BE2C (cell line): ENCODE measurements around the gene TGIF2.
"Not testable (repeated sequence)": the region's sequence is repeated elsewhere in the genome, so short reads cannot be mapped to it uniquely, and the experiment has no call there.

Experiments used
- DNase-seq: peaks from one replicate; pipeline ENCODE4 v3.0.0-alpha.2; 2020
- H3K27me3 ChIP-seq: fragments of 250-450 bp; sonication (Bioruptor Pico); 2 replicates; pipeline ENCODE4 v1.5.1; 2020; ENCODE audit warnings: mild to moderate bottlenecking
- H3K36me3 ChIP-seq: fragments of 250-450 bp; sonication (Bioruptor Pico); 2 replicates; pipeline ENCODE4 v1.5.1; 2020; ENCODE audit warnings: mild to moderate bottlenecking
- H3K4me1 ChIP-seq: fragments of 250-450 bp; sonication (Bioruptor Pico); 2 replicates; pipeline ENCODE4 v1.5.1; 2020
- H3K4me3 ChIP-seq: 2 replicates; pipeline ENCODE4 v1.5.1; 2011; ENCODE audit warnings: low read depth, low read length
- H3K9me3 ChIP-seq: fragments of 250-450 bp; sonication (Bioruptor Pico); 2 replicates; pipeline ENCODE4 v1.5.1; 2020
- TF ChIP-seq, protein P1 (sequence below): IDR thresholded peaks from 2 replicates; pipeline ENCODE4 v1.5.1; 2012; ENCODE audit warnings: mild to moderate bottlenecking, low read depth, low read length

Gene TGIF2

DNA sequence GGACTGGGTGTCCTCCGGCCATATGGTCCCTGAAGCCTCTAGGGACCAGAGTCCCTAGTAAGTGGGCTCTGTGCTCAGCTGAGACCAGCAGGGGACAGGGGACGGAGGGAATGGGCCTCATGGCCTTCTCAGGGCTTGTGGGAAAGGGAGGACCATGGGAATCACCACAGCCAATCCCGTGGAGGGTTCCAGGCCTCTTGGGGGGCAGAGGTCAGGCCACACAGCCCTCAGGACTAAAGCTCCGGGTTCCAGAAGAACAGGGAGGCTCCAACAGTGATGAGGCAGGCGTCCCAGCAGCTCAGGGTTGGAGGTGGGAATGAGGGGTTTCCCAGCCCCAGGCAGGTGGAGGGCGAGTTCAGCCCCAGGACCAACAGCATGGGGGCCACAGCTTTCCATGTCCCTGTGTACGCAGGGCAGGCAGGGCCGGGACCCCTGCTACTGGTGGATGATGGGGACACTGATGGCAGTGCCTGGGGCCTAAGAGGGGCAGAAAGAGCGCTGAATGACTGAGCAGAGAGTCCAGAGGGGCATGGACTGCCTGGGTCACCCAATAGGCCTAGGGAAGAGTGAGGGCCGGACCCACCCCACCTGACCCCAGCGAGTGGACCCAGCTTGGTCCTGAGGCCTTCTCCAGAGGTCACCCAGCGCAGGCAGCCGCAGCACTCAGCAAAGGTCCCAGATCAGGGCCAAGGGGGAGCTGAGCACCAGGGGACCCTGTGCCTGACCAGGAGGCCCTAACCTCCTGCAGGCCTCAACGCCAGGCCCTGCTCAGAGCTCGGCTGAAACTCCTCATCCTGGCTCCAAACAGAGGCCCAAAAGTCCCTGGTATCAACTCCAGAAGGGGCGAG is 23.2 kb upstream of the TGIF2 start:
- no peaks in the 10 kb centered on the region for H3K4me1 ChIP-seq
- no peaks in the 10 kb centered on the region for H3K36me3 ChIP-seq
- TF ChIP-seq, protein P1, sequence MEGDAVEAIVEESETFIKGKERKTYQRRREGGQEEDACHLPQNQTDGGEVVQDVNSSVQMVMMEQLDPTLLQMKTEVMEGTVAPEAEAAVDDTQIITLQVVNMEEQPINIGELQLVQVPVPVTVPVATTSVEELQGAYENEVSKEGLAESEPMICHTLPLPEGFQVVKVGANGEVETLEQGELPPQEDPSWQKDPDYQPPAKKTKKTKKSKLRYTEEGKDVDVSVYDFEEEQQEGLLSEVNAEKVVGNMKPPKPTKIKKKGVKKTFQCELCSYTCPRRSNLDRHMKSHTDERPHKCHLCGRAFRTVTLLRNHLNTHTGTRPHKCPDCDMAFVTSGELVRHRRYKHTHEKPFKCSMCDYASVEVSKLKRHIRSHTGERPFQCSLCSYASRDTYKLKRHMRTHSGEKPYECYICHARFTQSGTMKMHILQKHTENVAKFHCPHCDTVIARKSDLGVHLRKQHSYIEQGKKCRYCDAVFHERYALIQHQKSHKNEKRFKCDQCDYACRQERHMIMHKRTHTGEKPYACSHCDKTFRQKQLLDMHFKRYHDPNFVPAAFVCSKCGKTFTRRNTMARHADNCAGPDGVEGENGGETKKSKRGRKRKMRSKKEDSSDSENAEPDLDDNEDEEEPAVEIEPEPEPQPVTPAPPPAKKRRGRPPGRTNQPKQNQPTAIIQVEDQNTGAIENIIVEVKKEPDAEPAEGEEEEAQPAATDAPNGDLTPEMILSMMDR = no peak
- no peak overlapping the region for H3K4me3 ChIP-seq
- H3K9me3 ChIP-seq = no peaks in the 10 kb centered on the region
- DNase-seq = no peak
- H3K27me3 ChIP-seq = no peaks in the 10 kb centered on the region

DNA sequence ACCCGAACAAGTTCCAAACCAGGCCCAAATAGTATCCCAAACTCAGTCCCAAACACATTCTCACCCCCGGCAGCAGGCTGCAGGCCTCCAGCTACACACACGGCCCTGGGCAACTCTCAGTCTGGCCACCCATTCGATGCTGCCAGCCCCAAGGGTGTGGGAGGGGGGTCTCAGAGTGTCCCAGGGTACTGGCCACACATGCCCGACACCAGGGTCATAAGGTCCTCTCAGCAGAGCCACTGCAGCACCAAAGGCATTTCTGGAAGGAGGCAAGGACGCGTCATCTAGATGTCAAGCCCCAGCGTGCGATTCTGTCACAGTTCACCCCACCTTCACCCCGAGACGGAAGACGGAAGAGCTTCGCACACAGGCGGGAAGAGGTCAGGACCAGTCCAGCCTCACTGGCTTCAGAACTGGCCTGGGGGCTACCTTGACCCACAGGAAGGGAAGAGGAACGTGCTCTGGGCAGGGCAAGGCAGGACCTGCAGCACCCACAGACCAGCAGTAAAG is 22.6 kb upstream of the TGIF2 start:
- no peak for DNase-seq
- TF ChIP-seq, protein P1 = no peak
- Histone ChIP-seq H3K4me1 (no peaks in the 10 kb centered on the region), H3K4me3 (no peak overlapping the region), H3K27me3 (no peaks in the 10 kb centered on the region), H3K36me3 (no peaks in the 10 kb centered on the region), H3K9me3 (no peaks in the 10 kb centered on the region)

DNA sequence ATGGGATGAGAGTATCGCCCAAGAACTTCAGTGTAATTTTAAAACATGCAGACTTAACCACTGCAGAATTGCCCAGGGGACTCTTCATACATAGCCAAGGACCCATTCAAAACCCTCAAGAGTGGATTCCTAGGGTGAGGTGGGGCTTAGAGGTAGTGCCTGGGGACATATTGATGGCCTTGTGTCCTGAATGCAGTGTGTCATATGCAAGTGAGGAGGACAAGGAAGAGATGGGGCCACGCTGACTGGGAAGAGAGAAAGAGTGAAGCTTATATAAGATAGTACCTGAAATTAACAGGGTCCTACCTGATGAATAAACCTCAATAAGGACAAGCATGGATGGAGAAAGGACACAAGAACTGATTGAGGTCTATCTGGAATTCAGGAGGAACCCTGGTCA is 18.1 kb upstream of the TGIF2 start:
- Histone ChIP-seq H3K9me3 (no peaks in the 10 kb centered on the region), H3K27me3 (no peaks in the 10 kb centered on the region), H3K36me3 (no peaks in the 10 kb centered on the region), H3K4me3 (no peak overlapping the region), H3K4me1 (no peaks in the 10 kb centered on the region)
- TF ChIP-seq, protein P1 = no peak
- DNase-seq = no peak

DNA sequence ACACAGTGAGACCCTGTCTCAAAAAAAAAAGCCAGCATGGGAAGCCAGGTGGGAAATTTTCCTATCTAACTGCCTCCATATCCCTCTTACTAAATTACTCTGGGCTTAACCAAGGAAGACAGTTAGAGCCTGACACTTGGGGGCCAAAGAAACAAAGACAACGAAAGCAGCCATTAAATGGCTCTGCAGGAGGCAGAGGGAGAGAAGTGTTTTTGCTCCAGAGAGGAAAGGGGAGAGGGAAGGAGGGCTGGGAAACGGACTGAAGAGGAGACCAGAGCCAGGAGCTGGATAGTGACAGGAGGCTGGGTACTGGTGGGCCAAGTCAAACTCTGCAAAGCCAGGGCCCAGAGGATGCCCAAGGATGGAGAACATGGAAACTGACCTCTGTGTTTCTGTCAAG is 10.7 kb upstream of the TGIF2 start:
- no peaks in the 10 kb centered on the region for H3K36me3 ChIP-seq
- TF ChIP-seq, protein P1 = no peak
- no peaks in the 10 kb centered on the region; the same call in 1 of the 2 replicates for H3K9me3 ChIP-seq
- H3K4me1 ChIP-seq = no peaks in the 10 kb centered on the region
- no peak overlapping the region for H3K4me3 ChIP-seq
- DNase-seq = no peak
- no peaks in the 10 kb centered on the region for H3K27me3 ChIP-seq

DNA sequence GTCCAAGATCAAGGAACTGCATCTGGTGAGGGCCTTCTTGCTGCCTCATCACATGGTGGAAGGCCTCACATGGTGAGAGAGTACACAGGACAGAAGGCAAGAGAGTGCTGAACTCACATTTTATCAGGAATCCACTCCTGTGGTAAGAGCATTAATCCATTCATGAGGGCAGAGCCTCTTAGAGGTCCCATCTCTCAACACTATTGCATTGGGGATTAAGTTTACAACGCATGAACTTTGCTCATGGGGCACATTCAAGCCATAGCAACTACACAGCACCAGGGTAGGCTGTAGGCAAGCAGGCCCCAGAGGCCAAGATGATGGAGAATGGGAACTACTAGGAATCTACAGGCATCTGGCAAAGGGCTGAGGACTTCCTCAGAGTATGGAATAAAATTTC is 10.0 kb upstream of the TGIF2 start:
- TF ChIP-seq, protein P1 = no peak
- no peak overlapping the region for H3K4me3 ChIP-seq
- H3K27me3 ChIP-seq = no peaks in the 10 kb centered on the region
- no peaks in the 10 kb centered on the region; the same call in 1 of the 2 replicates for H3K9me3 ChIP-seq
- no peaks in the 10 kb centered on the region for H3K4me1 ChIP-seq
- DNase-seq = no peak
- no peaks in the 10 kb centered on the region for H3K36me3 ChIP-seq

DNA sequence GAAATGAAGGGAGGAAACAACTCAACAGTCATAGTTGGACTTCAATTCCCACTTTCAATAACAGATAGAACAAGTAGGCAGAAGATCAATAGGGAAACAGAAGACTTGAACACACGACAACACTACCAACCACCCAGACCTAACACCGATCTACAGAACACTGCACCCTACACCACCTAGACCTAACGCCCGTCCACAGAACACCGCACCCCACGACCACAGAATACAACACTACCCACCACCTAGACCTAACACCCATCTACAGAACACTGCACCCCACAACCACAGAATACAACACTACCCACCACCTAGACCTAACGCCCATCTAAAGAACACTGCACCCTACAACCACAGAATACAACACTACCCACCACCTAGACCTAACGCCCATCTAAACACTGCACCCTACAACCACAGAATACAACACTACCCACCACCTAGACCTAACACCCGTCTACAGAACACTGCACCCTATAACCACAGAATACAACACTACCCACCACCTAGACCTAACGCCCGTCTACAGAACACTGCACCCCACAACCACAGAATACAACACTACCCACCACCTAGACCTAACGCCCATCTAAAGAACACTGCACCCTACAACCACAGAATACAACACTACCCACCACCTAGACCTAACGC is 9.2 kb upstream of the TGIF2 start:
- H3K4me3 ChIP-seq, H3K4me1 ChIP-seq, H3K36me3 ChIP-seq, H3K9me3 ChIP-seq, H3K27me3 ChIP-seq, DNase-seq: not testable (repeated sequence)

DNA sequence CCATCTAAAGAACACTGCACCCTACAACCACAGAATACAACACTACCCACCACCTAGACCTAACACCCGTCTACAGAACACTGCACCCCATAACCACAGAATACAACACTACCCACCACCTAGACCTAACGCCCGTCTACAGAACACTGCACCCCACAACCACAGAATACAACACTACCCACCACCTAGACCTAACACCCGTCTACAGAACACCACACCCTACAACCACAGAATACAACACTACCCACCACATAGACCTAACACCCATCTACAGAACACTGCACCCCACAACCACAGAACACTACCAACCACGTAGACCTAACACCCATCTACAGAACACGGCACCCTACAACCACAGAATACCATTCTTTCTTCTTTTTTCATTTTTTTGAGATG is 8.7 kb upstream of the TGIF2 start:
- not testable (repeated sequence) for H3K4me1 ChIP-seq, H3K27me3 ChIP-seq, H3K9me3 ChIP-seq, H3K4me3 ChIP-seq, DNase-seq, H3K36me3 ChIP-seq
